Motor neuron (in vitro differentiated cells): ENCODE measurements around the gene COQ10B. TPM values are rescaled to one million over a fixed set of nuclear protein-coding genes. Genes with fewer than 3 reads are reported as not detected.
"Not testable (repeated sequence)": the region's sequence is repeated elsewhere in the genome, so short reads cannot be mapped to it uniquely, and the experiment has no call there.

Experiments used
- ATAC-seq, 8 experiments: fragments of 200-7000 bp; cut with Tn5 transposase; replicated peaks in 6 of 8; 2 replicates each; pipeline ENCODE4 v1.8.0; 2021; ENCODE audit warnings: mild to moderate bottlenecking in 8 of 8, moderate library complexity in 8 of 8
- H3K27ac ChIP-seq, 2 donors: fragments of 250-450 bp; sonication (Bioruptor Pico); 2 replicates each; pipeline ENCODE4 v1.9.0; 2021; ENCODE audit warnings: antibody characterized with exemption in 2 of 2, mild to moderate bottlenecking in 2 of 2, moderate library complexity in 1 of 2
- H3K4me1 ChIP-seq, 2 donors: fragments of 250-450 bp; sonication (Bioruptor Pico); replicated peaks in 1 of 2; 2 replicates each; pipeline ENCODE4 v1.6.1; 2021; ENCODE audit warnings: antibody characterized with exemption in 2 of 2, mild to moderate bottlenecking in 2 of 2, moderate library complexity in 1 of 2
- H3K4me3 ChIP-seq, 5 donors: fragments of 250-450 bp; sonication (Bioruptor Pico); 2 replicates each; pipeline ENCODE4 v1.9.0; 2021; ENCODE audit warnings: antibody characterized with exemption in 5 of 5, mild to moderate bottlenecking in 5 of 5, moderate library complexity in 4 of 5
- WGBS, 10 experiments: fragments of 450-650 bp; shearing (Covaris generic); methylation state at CpG; one replicate each; pipeline ENCODE4 v1.0.0; 2022; 5-methylcytosine and 5-hydroxymethylcytosine counted together
- in situ Hi-C, 9 experiments: fragments of 400-800 bp; cut with MboI; loops; one replicate each; pipeline ENCODE4 v1.15.0; 2021; ENCODE audit warnings: low sequenced_read_pairs in 9 of 9, low pct_unique_long_range_greater_than_20kb in 2 of 9; ENCODE audit not compliant: unreplicated experiment in 9 of 9
- total RNA-seq, 8 experiments: library from RNA; unstranded; fragments of 300-600 nt; gene quantifications; 2 replicates each; pipeline versions ENCODE4 v1.2.3 to v1.2.4, GENCODE V29; 2022

Gene COQ10B
- total RNA-seq, 8 experiments from 2014 or later: 11.4 to 66.0 (median 35.0) TPM

DNA sequence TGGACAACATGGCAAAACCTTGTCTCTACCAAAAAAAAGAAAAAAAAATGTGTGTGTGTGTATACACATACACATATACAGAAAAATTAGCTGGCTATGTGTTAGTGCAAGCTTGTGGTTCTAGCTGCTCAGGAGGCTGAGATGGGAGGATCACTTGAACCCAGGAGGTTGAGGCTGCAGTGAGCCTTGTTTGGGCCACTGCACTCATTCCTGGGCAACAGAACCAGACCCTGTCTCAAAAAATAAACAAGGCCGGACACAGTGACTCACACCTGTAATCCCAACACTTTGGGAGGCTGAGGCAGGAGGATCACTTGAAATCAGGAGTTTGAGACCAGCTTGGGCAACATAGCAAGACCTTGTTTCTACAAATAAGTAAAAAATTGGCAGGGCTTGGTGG, 2.1 kb downstream of the COQ10B start:
- H3K27ac ChIP-seq: no peak overlapping the region
- peaks cover 0 to 9% of the 10 kb centered on the region in 2 donors for H3K4me1 ChIP-seq
- no peak for ATAC-seq
- no peak overlapping the region for H3K4me3 ChIP-seq
- 86 to 100% methylated on average over 1 of the region's 1 CpG; no CpG with 5 or more reads in 8 of the 10 experiments for WGBS, 10 experiments
- in situ Hi-C loops: no loop called here

DNA sequence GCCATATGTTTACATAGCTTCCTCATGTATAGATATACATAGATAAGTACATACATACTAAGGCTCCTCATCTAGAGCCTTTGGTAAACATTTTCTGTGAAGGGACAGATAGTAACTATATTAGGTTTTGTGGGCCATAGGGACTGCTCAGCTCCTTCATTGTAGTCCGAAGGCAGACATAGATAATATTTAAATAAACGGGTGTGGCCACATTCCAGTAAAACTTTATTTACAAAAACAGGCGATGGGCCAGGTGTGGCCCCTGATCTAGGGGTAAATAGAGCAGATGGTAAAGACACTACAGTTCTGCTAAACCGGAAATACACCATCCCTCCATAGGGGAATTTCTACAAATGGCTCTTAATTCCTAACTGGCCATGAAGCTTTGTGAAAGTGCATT, 7.3 kb downstream of the COQ10B start:
- peak in 3 of 8 experiments; percentile 2 to 30 (median 9) for ATAC-seq
- H3K4me3 ChIP-seq: no peak overlapping the region
- H3K27ac ChIP-seq: no peak overlapping the region
- in situ Hi-C loops: no loop called here
- no peaks in the 10 kb centered on the region for H3K4me1 ChIP-seq
- WGBS, 10 experiments: 0 to 100% (median 91%) methylated on average over 1 to 4 of the region's 4 CpGs

- peak in 3 of 8 experiments; percentile 19 to 88 (median 82) for ATAC-seq
- H3K4me1 ChIP-seq: no peaks in the 10 kb centered on the region
- in situ Hi-C loops: no loop called here
- 0 to 100% (median 21%) methylated on average over 1 to 2 of the region's 2 CpGs; no CpG with 5 or more reads in 3 of the 10 experiments for WGBS, 10 experiments
- H3K27ac ChIP-seq: no peak overlapping the region
- H3K4me3 ChIP-seq: no peak overlapping the region
Measured at GRCh38 chr2:197461057-197461456, 7.7 kb downstream of the COQ10B start.

DNA sequence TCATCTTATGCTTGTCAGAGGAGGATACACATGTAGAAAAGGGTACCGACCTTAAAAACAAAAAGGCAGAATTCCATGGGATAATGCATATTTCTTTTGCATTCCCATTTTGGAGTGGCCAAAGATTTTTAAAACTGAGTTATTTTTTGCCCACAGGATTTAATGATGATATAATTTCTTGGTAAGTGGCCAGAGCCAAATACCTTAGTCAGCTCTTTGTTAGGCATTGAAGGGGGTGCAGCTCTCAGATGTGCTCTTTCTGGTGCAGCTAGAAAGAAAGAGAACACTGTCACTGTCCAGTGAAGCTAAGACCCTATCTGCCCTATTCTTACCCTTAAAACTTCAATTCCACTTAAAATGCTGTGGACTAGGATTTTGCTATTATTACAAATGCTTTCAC, 10.8 kb downstream of the COQ10B start:
- ATAC-seq: no peak
- no peak overlapping the region for H3K4me3 ChIP-seq
- no peak overlapping the region for H3K27ac ChIP-seq
- H3K4me1 ChIP-seq: no peaks in the 10 kb centered on the region
- in situ Hi-C loops: no loop called here
- 100% methylated on average over 1 of the region's 1 CpG; no CpG with 5 or more reads in 9 of the 10 experiments for WGBS, 10 experiments

DNA sequence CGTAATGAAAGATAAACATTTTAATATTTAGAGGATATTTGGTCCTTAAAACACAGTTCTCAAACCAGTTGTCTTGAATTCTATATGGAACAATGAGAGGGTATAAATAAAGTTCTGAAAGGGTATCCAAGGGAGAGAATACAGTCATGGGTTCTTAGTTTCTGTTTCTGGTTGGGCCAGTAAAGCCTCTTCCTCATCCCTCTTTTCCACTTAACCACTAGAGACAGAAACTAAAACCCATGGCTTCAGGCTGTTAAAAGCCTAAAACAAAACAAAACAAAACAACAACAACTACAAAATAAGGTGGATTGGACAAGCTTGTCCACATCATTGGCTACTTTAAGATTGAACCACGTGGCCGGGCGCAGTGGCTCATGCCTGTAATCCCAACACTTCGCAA, 18.8 kb downstream of the COQ10B start:
- Histone ChIP-seq H3K4me1 (no peaks in the 10 kb centered on the region), H3K4me3 (no peak overlapping the region), H3K27ac (no peak overlapping the region)
- no peak for ATAC-seq
- 89 to 100% (median 100%) methylated on average over 1 to 5 of the region's 5 CpGs; no CpG with 5 or more reads in 1 of the 10 experiments for WGBS, 10 experiments
- in situ Hi-C loops: no loop called here

GRCh38 chr2:197477797-197478196, 24.4 kb downstream of the COQ10B start:
- no peak for ATAC-seq

GRCh38 chr2:197480165-197481036, 27.0 kb downstream of the COQ10B start:
- Histone ChIP-seq H3K4me1 (no peaks in the 10 kb centered on the region), H3K4me3 (no peak overlapping the region), H3K27ac (no peak overlapping the region)
- 79 to 100% (median 87%) methylated on average over 1 to 6 of the region's 9 CpGs; no CpG with 5 or more reads in 1 of the 10 experiments for WGBS, 10 experiments
- in situ Hi-C loops: no loop called here
- ATAC-seq: peak in 6 of 8 experiments; percentile 7 to 39 (median 19)

More at GRCh38 chr2:197477797-197478196, 24.4 kb downstream of the COQ10B start:
- in situ Hi-C loops: no loop called here
- no peak overlapping the region for H3K27ac ChIP-seq
- H3K4me3 ChIP-seq: no peak overlapping the region
- no peaks in the 10 kb centered on the region for H3K4me1 ChIP-seq
- 83 to 100% (median 100%) methylated on average over 1 to 3 of the region's 3 CpGs; no CpG with 5 or more reads in 3 of the 10 experiments for WGBS, 10 experiments

GRCh38 chr2:197484248-197484647, 30.9 kb downstream of the COQ10B start:
- WGBS, 10 experiments: 80 to 100% (median 100%) methylated on average over 1 to 2 of the region's 3 CpGs; no CpG with 5 or more reads in 4 of the 10 experiments
- H3K4me3 ChIP-seq, H3K27ac ChIP-seq, ATAC-seq, in situ Hi-C loops, H3K4me1 ChIP-seq: not testable (repeated sequence)

GRCh38 chr2:197486175-197486574, 32.8 kb downstream of the COQ10B start:
- no peaks in the 10 kb centered on the region for H3K4me1 ChIP-seq
- ATAC-seq: no peak
- no peak overlapping the region for H3K4me3 ChIP-seq
- 78 to 100% (median 100%) methylated on average over 1 to 2 of the region's 2 CpGs; no CpG with 5 or more reads in 1 of the 10 experiments for WGBS, 10 experiments
- no peak overlapping the region for H3K27ac ChIP-seq
- in situ Hi-C loops: no loop called here

GRCh38 chr2:197487385-197487784, 34.0 kb downstream of the COQ10B start:
- no peaks in the 10 kb centered on the region for H3K4me1 ChIP-seq
- no peak for ATAC-seq
- no peak overlapping the region for H3K4me3 ChIP-seq
- WGBS, 10 experiments: 100% methylated on average over 1 to 4 of the region's 4 CpGs; no CpG with 5 or more reads in 6 of the 10 experiments
- in situ Hi-C loops: no loop called here
- no peak overlapping the region for H3K27ac ChIP-seq

- H3K4me1 ChIP-seq: peaks cover 8 to 16% of the 10 kb centered on the region in 2 donors
- no peak for ATAC-seq
- 75 to 100% (median 92%) methylated on average over 1 to 2 of the region's 2 CpGs; no CpG with 5 or more reads in 3 of the 10 experiments for WGBS, 10 experiments
- H3K27ac ChIP-seq: no peak overlapping the region
- in situ Hi-C loops: no loop called here
- no peak overlapping the region for H3K4me3 ChIP-seq
Measured at GRCh38 chr2:197495433-197496134, 42.2 kb downstream of the COQ10B start.

DNA sequence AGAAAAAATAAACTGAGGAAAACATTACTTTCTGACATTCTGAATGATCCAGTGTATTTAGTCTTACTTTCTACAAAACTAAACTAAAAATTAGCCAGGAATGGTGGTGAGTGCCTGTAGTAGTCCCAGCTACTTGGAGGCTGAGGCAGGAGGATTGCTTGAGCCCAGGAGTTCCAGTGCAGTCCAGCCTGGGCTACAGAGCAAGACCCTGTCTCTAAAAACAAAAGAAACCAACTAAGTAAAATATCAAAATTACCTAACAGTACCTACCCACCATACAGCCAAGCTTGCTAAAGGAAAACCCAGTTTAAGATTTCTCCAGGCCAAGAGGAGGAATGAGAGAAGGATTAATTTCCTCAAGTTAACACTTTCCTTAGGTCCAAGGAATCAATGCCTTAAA, 43.3 kb downstream of the COQ10B start:
- no peak for ATAC-seq
- Histone ChIP-seq H3K4me3 (peak overlapping the region in 1 of 5 donors; percentile 83), H3K4me1 (peaks cover 12 to 21% of the 10 kb centered on the region in 2 donors), H3K27ac (no peak overlapping the region)
- in situ Hi-C loops: no loop called here

DNA sequence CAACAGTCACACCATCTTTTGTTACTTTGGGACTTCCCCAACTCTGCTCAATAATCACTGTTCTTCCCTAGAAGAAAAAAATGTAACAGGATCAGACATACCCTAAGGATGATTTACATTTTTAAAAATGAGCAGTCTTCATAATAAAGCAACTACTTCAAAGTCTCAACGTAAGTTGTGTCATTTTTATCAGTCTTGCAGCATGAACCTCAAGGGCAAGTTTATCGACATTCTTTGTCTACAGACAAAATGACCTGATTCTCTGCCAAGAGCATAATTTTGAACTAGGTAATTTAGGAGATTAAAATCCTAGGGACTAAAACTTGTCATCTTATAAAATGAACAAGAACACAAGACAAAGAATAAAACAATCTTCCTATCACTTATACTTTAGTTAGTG, 44.0 kb downstream of the COQ10B start:
- H3K4me3 ChIP-seq: peak overlapping the region in 3 of 5 donors; percentile 55 to 83 (median 74)
- in situ Hi-C loops: no loop called here
- WGBS, 10 experiments: 0 to 100% (median 62%) methylated on average over 1 to 2 of the region's 2 CpGs; no CpG with 5 or more reads in 2 of the 10 experiments
- peaks cover 13 to 25% of the 10 kb centered on the region in 2 donors for H3K4me1 ChIP-seq
- no peak overlapping the region for H3K27ac ChIP-seq
- ATAC-seq: no peak
